NCI-H345 (cell line): ENCODE data around the gene TRPV3.
"Not testable (repeated sequence)": the region's sequence is repeated elsewhere in the genome, so short reads cannot be mapped to it uniquely, and the experiment has no call there.

Source experiments
- DNase-seq: peaks from one replicate; lab custom pipeline; 2025; lab: John Stamatoyannopoulos, UW

The TRPV3 gene

GRCh38 chr17:3573246-3574100, 15.9 kb upstream of the TRPV3 start:
- no peak for DNase-seq

- DNase-seq: no peak
Observed at GRCh38 chr17:3572231-3572630, 14.6 kb upstream of the TRPV3 start.

- no peak for DNase-seq
Observed at GRCh38 chr17:3571043-3571900, 13.7 kb upstream of the TRPV3 start.

GRCh38 chr17:3569534-3570137, 12.0 kb upstream of the TRPV3 start:
- no peak for DNase-seq

GRCh38 chr17:3566551-3566950, 8.9 kb upstream of the TRPV3 start:
- DNase-seq: no peak

GRCh38 chr17:3565143-3565542, 7.5 kb upstream of the TRPV3 start:
- no peak for DNase-seq

- not testable (repeated sequence) for DNase-seq
Observed at GRCh38 chr17:3564241-3564640, 6.6 kb upstream of the TRPV3 start.

GRCh38 chr17:3559270-3559645, 1.6 kb upstream of the TRPV3 start:
- DNase-seq: no peak

GRCh38 chr17:3558603-3559269, 1.1 kb upstream of the TRPV3 start:
- DNase-seq: no peak

- DNase-seq: no peak
Observed at GRCh38 chr17:3556916-3557767, 470 bp downstream of the TRPV3 start.

GRCh38 chr17:3556239-3556915, 1.2 kb downstream of the TRPV3 start:
- DNase-seq: no peak

GRCh38 chr17:3555189-3555796, 2.3 kb downstream of the TRPV3 start:
- DNase-seq: no peak

- DNase-seq: no peak
Observed at GRCh38 chr17:3554440-3554839, 3.2 kb downstream of the TRPV3 start.

GRCh38 chr17:3553419-3554401, 3.9 kb downstream of the TRPV3 start:
- no peak for DNase-seq

GRCh38 chr17:3552916-3553315, 4.7 kb downstream of the TRPV3 start:
- DNase-seq: no peak

GRCh38 chr17:3551189-3551588, 6.4 kb downstream of the TRPV3 start:
- no peak for DNase-seq

- DNase-seq: no peak
Observed at GRCh38 chr17:3549610-3550162, 7.9 kb downstream of the TRPV3 start.

- DNase-seq: no peak
Observed at GRCh38 chr17:3547628-3548027, 10.0 kb downstream of the TRPV3 start.

- DNase-seq: no peak
Observed at GRCh38 chr17:3546997-3547396, 10.6 kb downstream of the TRPV3 start.
